Activated CD4-positive, alpha-beta T cell treated with anti-CD3 and anti-CD28 coated beads, Interleukin-10, Interleukin-2, amounts not matched to agents 100 ng/mL and 50 ng/mL, durations not matched to agents 16 hours and 8 hours (primary cell): Measurements from ENCODE around the gene PRR5L.
"Not testable (repeated sequence)": the region's sequence is repeated elsewhere in the genome, so short reads cannot be mapped to it uniquely, and the experiment has no call there.

Experiments
- DNase-seq: peaks from one replicate; pipeline ENCODE4 v3.0.0-alpha.2; 2020

The PRR5L gene

DNA sequence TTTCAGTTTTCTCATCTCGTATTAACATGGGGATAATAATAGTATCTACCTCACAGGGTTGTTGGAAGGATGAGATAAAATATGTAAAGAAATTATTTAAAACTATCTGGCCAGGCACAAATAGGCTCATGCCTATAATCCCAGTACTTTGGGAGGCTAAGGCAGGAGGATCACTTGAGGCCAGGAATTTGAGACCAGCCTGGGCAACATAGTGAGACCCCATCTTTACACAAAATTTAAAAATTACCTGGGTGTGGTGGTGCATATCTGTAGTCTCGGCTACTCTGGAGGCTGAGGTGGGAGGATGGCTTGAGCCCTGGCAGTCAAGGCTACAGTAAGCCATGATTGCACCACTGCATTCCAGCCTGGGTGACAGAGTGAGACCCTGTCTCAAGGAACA, 215.0 kb downstream of the PRR5L start:
- DNase-seq = not testable (repeated sequence)

- no peak for DNase-seq
These were observed 215.9 kb downstream of the PRR5L start for GRCh38 chr11:36512016-36512415.

GRCh38 chr11:36513965-36514364, 217.9 kb downstream of the PRR5L start:
- DNase-seq = no peak
